Measurements from ENCODE around the gene GALM.

The GALM gene

DNA sequence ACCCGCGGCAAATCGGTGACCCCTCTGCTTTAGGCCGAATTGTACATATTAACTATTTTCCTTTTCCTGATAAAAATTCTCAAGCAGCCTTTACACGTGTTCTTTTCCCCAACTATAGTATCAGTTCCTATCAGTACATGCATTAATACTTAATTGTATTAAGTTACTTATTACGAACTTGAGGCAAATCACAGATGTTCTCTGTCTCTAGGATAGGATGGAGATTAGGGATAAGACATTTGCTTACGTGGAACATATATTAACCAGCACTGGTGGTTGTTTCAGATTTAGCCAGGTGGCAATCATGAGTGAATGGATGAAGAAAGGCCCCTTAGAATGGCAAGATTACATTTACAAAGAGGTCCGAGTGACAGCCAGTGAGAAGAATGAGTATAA is 112.8 kb downstream of the GALM start:
- DNase-seq = no peak

DNA sequence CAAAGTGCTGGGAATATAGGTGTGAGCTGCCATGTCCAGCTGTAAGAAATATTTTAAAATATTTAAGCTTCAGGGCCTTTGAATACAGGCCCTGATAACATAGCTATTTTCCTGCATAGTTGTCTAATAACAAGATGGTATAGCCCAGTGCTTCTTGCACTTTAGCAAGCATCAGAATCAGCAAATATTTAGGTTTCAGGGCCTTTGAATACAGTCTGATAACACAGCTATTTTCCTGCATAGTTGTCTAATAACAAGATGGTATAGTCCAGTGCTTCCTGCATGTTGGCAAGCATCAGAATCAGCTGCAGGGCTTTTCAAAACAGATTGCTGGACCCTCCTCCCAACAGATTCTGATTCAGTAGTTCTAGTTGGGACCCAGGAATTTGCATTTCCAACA is 117.7 kb downstream of the GALM start:
- no peak for DNase-seq

Measured in fibroblast of upper back skin (primary cell).